ENCODE measurements around the gene PLPP7.
A peak's percentile ranks its signal among the peaks of the same experiment; 100 is the strongest.
"Not testable (repeated sequence)": the region's sequence is repeated elsewhere in the genome, so short reads cannot be mapped to it uniquely, and the experiment has no call there.

Gene PLPP7

DNA sequence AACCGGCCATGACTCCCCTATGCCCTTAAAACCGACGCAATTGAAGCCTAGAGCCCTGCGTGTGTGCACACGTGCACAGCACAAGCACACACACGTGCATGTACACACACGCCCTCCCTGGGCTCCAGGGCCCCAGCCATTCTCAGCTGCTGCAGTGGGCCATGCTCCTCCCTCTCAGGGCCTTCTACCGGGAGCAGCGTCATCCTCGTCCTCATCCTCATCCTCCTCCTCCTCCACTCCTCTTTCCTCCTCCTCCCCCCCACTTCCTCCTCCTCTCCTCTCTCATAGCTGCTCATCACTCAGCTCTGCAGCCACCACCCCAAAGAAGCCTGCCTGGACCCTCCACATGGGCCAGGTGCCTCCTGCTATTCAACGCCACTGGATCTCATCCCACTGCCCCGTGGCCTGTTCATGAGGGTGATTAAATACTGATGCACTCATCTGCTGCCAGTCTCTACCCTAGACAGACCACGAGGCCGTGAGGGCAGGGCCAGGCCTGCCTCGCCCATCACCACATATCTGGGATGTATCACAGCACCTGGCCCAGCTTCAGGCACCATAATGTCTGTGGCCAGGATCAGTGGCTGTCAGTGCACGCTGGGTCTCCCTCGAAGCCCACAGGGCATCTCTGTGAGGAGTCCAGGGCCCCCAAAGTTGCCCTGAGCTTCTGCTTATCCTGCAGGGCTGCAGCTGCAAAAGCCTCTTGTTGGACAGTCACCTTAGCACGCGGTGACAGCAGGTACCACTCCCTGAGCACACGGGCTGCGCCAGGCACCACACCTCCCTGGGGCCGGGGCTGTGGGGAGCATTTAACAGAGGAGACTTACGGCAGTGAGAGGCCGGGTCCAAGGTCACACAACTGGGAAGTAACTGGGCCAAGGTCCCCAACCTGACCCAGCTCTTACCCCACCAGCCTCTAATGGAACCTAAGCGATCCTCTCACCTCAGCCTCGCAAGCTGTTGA, 23.0 kb upstream of the PLPP7 start:
- no peak for DNase-seq (ENCODE audit: low spot score)

DNA sequence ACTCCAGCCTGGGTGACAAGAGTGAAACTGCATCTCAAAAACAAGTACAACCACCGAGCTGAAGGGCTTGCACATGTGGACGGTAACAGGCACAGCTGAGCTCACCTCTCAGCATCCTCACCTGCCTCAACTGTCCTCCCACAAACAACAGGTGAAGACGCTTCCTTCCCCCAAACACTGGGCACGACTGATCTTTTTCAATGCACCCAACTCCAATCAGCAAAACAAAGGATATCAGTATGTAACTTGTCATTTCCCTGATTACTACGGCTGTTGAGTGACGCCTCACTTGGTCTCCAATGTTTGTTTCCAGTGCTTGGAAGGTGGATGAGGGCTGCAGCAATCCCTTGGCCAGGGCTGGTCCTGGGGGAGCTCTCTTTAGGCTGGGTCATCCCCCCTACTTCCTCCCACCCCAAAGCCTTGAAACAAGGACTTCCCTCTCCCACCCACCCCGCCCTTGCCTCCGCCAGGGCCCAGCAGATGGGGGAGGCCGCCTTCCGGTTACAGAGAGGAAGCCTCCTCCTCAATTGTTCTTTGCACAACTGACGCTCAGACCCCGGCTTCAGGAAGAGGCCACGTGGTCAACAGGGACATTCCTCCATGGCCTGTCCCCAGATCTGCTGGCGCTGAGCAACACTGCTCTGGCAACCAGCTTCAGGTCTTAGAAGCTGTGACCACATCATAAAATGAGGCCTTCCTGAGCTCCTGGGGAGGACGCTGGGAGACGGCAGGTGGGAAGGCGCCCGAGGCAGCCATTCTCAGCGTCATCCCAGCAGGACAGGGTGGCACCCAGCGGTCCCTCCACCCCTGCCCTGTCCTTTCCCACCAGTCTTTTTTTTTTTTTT, 19.1 kb upstream of the PLPP7 start:
- no peak for DNase-seq (ENCODE audit: low spot score)

DNA sequence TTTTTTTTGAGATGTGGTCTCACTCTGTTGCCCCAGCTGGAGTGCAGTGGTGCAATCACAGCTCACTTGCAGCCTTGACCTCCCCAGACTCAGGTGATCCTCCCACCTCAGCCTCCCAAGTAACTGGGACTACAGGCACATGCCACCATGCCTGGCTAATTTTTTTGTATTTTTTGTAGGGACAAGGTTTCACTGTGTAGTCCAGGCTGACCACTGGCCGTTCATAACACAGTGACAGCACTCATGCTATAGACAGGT, 18.6 kb upstream of the PLPP7 start:
- not testable (repeated sequence) for DNase-seq (ENCODE audit: low spot score)

DNA sequence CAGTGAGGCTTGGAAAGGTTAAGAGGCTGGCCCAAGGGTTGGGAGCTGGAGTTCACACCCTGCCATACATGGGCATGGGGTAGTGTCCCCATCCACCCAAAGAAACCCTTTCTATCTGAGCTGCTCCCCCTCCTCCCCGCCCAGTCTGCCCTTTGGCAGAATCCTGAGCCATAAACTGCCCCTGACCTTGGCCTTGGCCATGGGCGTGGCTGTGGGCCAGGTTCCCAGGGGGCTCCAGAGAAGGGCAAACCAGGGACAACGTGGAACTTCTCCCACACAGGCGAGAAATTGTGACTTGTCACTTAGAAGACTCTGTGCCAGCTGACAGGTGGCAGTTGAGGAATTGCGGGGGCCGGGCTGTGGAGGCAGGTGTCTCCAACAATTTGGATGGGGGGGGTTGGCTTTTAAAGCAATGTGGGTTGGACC, 18.0 kb upstream of the PLPP7 start:
- no peak for DNase-seq (ENCODE audit: low spot score)

DNA sequence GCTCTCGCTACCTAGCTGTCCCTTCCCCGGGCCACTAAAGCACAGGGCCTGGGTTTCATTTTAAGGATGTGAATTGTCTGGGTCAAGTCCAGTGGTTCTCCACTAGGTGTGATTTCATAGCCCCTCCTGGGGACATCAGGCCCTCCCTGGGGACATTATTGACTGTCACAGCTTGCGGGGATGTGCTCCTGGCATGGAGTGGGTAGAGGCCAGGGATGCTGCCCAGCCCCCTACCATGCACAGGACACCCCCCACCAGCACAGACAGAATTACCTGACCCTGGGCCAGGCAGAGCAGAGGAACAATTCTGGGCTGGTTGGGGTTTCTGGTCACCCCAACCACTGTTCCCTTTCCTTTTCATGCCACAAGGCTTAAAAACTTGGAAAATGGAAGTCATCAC, 17.3 kb upstream of the PLPP7 start:
- no peak for DNase-seq (ENCODE audit: low spot score)

DNA sequence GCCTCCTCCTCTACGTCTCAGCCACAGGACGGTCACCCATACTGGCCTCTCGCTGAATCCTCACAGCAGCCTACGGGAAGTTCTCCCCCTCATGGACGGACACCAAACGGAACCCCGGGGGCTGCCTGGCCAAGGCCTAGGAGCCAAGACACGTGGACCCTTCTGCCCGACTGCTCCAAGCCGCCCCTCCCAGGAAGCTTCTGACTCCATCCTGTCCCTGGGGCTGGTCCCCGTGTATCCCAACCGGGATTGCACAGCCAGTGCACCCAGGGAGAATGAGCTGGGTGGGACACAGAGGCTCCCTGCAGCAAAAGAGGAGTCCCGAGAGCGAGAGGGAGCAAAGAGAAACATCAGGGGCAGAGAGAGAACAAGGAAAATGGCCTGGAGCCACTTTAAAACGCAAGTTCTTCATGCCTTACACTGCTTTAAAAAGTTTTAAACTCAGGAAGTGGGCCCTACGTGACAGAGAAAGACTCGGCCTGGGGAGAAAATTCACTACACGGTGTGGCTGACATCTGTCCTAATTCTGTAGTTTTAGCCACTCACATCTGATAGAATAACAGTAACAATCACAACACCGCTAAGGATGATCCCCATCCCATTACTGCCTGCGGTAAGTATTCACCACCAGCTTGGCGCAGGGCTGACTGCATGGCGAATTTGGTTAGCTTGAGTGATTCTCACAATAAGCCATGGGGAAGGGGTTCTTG, 16.2 kb upstream of the PLPP7 start:
- DNase-seq (ENCODE audit: low spot score), result no peak

DNA sequence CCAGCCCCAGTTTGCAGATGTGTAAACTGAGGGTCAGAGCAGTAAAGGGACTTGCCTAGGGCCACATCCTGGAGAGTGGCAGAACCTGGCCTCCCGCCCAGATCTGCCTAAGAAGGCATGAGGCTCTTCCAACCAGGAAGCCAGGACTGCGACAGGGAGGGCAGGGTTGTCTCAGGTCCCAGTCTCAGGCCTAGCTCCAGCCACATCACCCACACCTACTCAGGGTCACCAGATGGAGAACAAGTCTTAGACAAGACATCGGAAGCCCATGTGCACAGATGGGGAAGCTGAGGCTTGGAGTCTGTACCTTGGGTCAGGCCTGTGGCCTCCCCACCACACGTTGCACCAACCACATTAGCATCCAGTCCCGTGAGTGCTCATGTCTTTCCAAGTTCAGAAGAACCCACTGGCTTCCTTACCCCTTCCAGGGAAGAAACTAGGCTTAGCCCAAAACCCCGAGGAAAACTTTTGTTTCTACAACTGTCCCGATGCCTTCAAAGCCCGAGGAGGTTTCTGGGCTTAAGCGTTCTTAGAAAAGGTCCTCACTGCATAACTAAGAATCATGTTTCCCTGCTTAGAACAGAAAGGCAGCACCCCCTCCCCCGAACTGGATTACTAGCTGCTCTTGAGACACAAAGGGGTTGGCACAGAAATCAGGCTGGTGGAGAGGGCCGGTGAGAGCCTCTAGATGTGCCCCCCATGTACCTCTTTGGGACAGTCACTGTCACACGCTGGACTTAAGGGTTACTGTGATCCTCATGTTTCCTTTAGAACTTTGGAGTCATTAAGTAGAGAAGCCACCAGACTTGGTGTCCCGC, 15.5 kb upstream of the PLPP7 start:
- no peak for DNase-seq (ENCODE audit: low spot score)

DNA sequence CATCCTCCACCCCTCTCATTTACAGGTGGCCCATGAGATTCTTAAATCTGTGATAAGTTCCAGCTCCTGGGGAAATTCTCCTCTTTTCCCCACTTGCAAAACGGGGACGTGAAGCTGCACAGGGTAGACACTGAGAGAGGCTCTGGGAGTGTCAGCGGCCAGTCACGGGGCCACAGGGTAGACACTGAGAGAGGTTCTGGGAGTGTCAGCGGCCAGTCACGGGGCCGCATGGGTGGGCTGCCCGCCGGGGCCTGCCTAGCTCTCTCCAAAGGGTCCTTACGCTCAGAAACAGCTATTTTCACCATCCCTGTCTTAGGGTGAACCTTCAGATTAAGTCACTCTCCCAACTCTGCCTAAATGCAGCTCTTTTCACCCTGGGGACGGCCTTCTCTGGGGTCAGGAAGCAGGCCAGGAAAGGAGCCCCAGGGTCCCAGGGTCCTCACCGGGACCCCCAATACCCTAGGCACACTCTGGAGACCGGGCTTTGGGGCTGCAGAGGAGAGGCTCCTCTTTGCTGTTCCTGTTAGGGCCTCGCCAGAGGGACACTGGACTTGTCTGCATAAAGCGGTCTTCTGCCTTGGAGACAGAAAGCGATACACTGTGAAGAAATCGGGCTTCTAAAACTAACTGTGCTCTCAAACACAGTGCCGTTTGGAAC, 14.7 kb upstream of the PLPP7 start:
- no peak for DNase-seq (ENCODE audit: low spot score)

DNA sequence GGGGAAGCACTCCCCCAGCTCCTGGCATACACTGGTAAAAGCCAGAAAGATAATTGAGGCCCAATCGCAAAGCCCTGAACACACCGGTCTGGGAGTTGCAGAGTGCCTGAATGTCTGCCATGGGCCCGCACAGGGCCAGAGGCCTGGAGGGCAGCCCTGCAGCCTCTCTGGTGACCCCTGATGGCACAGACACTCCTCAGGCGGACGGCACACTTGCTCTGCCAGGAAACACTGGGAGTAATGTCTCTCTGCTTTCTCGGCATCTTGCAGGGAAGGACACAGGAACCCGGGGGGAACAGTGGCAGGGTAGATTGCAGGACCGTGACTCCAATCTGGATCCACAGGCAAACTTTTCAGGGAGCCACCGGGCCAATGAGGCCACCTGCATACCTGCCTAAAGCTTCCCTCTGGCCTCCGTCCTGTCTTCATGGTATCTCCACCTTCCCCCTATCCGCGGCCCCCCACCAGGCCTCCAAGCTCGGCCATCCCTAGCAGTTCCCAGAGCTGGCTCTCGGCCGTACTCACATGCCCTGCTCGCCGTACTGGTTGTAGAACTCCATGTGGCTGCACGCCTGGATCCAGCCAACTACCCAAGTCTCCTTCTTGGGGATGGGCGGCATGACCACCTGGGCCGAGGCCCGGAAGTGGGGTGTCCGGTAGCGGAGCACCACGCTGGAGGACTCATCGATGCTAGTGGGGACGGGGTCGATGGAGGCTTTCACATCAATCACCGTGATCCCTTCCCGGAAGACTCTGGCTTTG, 14.0 kb upstream of the PLPP7 start:
- no peak for DNase-seq (ENCODE audit: low spot score)

DNA sequence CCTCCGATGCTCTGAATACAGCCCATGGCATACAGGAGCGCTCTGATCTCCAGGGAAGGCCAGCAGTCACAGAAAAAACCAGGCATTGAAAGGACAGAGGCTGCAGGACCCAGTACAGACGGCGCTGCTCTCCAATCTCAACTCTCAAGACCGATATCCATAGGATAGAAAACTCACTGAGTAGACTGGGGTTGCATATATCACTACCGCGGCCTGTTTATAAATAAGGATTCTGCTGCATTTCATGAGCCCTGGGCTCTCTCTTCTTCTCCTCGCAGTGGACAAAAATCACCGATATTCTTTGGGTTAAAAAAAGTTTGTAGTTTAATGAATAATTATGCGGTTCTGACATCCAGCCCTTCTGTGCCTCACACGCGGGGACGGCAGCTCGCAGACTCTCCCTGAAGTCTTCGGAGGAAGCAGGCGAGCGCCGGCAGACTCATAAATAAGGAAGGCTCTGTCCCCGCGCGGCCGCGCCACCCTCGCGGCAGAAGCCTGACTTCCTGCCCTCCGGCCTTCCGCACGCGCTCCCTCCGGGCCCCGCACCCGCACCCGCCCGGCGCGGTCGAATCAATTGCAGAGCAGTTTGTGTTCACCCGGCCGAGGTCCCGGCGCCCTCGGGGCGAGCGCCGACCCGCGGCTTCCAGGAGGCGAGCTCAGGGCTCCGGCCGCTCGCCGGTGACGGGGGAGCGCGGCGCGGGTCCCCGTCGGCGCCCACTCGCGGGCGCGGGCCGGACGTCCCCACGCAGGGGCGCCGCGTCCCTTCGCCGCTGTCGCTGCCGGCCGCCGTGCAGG, 13.2 kb upstream of the PLPP7 start, which contains the start of gene FAM78A:
FAM78A (minus strand) TSS at position 417 of the 795 bp plus-strand sequence; CDS start at position 86, 331 bp downstream.
- peak; percentile 16 for DNase-seq (ENCODE audit: low spot score)

DNA sequence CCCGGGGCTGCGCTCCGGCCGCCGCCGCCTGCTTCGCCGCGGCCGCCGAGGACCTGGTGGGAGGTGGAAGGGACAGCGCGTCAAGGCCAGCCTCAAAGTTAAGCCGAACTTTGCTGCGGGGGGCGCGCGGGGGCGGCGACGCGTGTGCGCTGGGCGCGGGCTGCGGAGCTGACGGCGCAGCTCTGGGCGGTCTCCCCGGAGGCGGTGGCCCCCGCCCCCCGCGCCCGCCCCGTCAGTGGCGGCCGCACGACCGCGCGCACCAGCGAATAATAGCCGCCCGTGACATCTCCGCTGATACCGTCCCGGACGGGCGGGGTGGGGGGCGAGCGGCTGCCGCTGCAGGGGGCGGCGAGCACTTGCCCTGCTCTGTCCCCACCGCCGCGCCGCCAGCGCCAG, 12.6 kb upstream of the PLPP7 start:
- no peak for DNase-seq (ENCODE audit: low spot score)

DNA sequence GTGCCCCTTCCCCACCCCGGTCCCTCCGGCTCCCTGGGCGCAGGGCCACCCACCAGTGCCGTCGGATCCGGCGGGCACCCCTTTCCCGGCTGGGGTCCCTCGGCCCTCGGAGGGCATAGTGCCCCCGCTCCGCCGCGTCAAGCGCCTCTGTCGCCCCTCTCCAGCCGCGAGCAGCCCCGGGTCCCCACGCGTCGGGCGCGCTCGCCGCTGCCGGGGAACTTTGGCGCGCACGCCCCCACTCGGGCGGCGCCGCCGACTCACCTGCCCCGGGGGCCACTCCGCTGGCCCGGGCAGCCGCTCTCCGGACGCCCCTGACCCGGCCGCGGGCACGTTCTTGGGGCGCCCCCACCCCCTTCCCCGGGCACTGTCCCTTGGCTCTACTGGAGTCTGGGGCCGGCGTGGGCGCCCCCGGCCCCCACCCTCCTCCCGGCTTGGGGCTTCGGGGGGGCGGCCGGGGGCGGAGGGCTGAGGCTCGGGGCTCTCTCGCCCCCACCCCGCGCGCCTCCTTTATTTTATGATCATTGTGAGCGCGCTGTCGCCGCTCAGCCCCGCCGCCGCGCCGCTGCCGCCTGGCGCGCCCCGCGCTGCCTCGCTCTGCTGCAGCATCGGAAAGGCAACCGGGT, 12.1 kb upstream of the PLPP7 start:
- no peak for DNase-seq (ENCODE audit: low spot score)

DNA sequence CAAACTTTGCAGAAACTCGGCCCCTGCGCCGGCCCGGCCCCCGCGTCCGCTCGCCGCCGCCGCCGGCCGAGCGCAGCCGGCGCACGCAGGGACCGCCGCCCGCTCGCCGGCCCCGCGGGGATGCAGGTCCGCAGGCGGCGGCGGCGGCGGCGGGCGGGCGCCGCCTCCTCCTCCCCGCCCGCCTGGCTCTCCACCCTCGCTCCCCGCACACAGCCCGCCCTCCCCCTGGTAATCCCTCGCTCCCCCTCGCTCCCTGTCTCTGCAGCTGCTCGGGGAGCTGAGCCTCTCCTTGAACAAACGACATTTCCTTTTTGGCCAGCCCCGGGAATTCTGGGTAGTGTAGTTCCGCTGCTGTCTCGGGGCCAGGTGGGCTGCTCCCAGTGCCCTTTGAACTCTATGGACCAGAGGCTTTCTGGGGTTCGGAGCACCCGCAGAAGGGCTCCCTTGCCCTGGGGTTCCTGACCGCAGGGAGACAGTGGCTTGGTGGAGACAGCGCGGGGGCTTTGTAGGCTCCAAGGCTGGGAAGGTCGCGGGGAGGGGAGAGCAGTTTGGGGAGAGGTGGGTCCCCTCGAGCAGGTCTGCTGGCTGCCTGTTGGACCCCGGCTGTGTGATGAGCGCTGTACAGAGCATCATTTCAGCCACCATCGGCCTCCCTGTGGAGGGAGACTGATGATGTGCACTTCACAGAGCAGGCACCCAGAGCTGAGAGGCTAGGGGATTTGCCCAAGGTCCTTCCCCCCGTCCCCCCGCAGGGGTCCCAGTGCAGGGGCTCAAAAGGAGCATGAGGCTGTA, 11.4 kb upstream of the PLPP7 start:
- DNase-seq (ENCODE audit: low spot score), result peak; percentile 70

DNA sequence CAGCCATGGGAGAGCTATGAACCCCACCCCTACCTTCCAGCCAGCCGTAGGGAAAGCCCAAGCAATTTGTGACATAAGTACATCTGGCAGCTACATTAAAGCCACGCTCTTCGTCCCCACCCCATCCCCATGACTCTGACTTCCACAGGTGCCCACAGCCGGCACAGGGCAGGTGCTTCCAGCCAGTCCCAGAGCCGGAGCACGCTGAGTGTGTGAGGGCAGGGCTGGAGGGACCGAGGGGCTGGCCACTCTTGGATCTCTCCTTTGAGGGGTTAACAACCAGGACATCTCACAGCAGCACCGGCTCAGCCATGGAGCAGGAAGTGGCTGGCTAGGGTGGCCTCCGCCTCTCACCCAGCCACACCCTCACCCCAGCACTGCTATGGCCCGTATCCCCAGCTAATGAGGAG, 10.8 kb upstream of the PLPP7 start:
- no peak for DNase-seq (ENCODE audit: low spot score)

DNA sequence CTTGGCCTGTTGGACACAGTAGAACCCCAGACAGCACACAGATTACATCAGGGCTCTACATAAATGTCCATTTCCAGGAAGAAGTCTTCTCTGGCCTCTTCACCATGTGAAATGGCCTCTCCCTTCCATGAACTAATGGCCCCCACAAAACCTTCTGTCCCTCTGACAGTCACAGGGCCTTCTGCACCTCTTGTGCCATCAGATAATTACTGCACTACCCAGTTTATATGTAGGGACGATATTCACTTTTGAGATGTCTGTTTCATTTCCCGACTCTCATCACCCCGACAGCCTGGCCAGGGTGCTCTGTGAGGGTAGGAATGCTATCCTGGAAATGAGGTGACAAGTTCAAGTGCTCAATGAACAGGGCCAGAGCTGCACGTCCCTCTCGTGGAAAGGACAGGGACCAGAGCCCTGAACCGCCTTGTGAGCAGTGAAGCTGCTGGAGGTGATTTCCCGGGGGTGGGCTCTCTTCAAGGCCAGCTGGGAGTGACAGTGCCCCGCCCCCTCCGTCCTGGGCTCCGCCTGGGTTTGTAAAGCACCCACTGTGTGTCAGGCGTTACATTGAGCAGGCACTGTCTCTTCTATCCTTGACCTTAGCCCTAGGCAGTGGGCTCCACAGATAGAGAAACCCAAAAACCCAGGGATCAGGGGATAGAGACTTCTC, 10.2 kb upstream of the PLPP7 start:
- DNase-seq (ENCODE audit: low spot score), result no peak

DNA sequence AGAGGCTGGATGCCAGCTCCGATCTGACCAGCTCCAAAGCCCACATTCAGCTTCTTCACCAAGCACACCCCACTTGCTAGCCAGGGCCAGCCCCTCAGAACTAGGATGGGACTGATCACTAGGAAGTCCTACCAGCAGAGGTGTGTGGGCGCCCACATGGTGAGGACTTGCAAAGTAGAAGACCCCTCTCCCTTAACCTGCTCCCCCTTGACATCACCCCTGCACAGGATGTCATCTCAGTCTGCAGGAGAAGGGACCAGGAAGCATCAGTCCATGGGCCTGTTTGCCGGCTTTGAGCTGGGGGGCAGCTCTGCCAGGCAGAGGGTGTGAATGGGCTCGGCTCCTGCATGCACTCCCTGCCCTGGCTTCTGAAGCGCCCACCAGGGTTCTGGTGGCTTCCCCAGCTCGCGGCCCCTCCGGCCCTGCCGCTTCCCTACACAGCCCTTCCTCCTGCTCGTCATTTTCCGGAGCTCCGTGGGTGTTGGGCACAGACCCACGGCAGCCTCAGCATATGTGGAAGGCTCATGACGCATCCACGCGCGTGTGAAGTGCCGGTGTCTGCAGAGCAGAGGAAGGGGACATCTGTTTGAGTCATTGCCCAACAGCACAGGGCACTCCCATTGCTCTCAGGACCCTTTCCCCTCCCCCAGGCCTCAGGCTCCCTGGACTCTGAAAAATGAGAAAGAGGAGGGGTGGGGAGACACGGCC, 9.5 kb upstream of the PLPP7 start:
- no peak for DNase-seq (ENCODE audit: low spot score)

DNA sequence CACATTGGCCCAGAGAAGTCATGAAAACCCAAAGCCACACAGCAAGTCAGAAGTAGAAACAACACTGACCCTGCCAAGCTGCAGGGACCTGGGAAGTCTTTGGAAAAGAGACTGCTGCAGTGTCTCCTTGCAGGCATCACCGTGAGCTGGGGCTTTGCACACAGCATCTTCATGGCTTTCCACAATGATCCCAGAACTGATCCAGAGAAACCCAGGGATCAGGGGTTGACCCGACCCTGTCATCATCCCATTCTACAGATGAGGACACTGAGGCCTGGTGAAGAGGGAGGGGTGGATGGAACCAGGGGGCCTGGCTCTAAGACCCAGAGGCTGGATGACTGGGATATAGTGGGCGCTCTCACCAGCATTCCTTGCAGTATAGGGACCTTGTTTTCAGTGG, 8.9 kb upstream of the PLPP7 start:
- DNase-seq (ENCODE audit: low spot score), result no peak
